Left ventricle myocardium inferior (tissue), 1 donor: ENCODE measurements around the gene TBR1. TPM values are rescaled to one million over a fixed set of nuclear protein-coding genes. Genes with fewer than 3 reads are reported as not detected.

ENCODE experiments used
- DNase-seq: peaks from one replicate; pipeline ENCODE4 v3.0.0-alpha.2; 2020
- H3K27ac ChIP-seq: fragments of 200-600 bp; replicated peaks from 2 replicates; pipeline ENCODE4 v1.8.0; 2021
- H3K27me3 ChIP-seq: fragments of 200-600 bp; 2 replicates; pipeline ENCODE4 v1.8.0; 2021; ENCODE audit warnings: low read depth
- H3K36me3 ChIP-seq: fragments of 200-600 bp; 2 replicates; pipeline ENCODE4 v1.8.0; 2021
- H3K4me1 ChIP-seq: fragments of 200-600 bp; 2 replicates; pipeline ENCODE4 v1.8.0; 2021
- H3K4me3 ChIP-seq: fragments of 200-600 bp; 2 replicates; pipeline ENCODE4 v1.8.0; 2021; ENCODE audit warnings: mild to moderate bottlenecking, moderate library complexity
- H3K9me3 ChIP-seq: fragments of 200-600 bp; replicated peaks from 2 replicates; pipeline ENCODE4 v1.8.0; 2021
- intact Hi-C: fragments of 100-400 bp; cut with micrococcal nuclease; formaldehyde crosslinking; loops from one replicate; pipeline ENCODE4 v1.11.0; 2022
- total RNA-seq: library from RNA; stranded (reverse); fragmentation: NEBNext Ultra II Directional; extraction: Animal tissue kit (Norgen Biotek cat#: 25700); gene quantifications from one replicate; pipeline ENCODE4 v1.2.1, GENCODE V29; 2021
- TF ChIP-seq, protein P1 (sequence below): fragments of 200-600 bp; IDR thresholded peaks from 2 replicates; pipeline ENCODE4 v1.8.0; 2021; ENCODE audit warnings: antibody characterized with exemption, mild to moderate bottlenecking, borderline replicate concordance
- donor health status: DM: no; HTN: yes; CAD: no; lungs with severe emphysema.

The TBR1 gene
- total RNA-seq, 1 donor from 2014 or later = not detected

DNA sequence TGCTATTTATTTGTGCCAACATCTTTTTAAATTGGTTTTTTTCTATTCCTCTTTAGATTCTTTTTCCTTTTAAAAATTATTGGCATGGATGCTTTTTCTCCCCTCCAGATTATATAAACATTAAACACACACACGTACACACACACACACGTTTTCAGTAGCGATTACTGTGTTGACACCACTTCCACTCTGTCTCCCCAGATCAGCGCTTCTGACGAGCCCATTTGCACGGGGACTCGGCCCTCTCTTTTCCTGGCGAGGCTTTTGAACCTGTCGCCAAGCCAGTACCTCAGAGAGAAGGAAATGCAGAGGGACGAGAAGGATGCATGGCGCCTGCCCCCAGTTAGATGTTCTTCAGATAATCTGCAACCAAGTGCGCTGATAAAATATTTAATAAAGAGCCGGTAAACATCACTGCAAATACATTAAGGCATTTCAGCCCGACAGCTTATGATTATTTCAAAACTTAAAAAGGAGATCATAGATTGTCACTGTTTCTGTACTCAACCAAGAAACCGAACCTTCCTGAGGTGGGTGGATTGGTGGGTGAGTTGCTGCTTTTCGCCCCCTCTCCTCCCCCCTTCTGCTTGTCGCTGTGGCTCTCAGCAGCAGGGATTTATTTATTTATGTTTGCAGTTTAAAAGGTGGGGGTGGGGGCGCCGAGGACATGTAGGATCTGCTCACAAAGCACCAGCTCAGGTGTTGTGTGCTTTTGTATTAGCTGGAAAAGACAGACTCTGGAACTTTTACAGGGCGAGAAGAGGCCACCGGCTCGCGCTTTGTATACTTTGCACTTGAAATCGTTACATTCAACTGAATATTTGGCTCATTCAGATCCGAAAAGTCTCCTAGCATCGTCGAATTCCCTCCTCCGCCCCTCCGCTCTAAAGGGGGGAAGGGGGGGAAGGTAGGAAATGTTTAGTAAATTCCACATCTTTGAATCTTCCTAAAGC lies 787 bp upstream of the TBR1 start:
- Histone ChIP-seq H3K4me3 (peak overlapping the region; percentile 67), H3K9me3 (no peaks in the 10 kb centered on the region), H3K4me1 (peaks cover 51% of the 10 kb centered on the region), H3K27me3 (peaks cover 70% of the 10 kb centered on the region), H3K27ac (no peak overlapping the region), H3K36me3 (no peaks in the 10 kb centered on the region)
- intact Hi-C loops = no loop called here
- TF ChIP-seq, protein P1, sequence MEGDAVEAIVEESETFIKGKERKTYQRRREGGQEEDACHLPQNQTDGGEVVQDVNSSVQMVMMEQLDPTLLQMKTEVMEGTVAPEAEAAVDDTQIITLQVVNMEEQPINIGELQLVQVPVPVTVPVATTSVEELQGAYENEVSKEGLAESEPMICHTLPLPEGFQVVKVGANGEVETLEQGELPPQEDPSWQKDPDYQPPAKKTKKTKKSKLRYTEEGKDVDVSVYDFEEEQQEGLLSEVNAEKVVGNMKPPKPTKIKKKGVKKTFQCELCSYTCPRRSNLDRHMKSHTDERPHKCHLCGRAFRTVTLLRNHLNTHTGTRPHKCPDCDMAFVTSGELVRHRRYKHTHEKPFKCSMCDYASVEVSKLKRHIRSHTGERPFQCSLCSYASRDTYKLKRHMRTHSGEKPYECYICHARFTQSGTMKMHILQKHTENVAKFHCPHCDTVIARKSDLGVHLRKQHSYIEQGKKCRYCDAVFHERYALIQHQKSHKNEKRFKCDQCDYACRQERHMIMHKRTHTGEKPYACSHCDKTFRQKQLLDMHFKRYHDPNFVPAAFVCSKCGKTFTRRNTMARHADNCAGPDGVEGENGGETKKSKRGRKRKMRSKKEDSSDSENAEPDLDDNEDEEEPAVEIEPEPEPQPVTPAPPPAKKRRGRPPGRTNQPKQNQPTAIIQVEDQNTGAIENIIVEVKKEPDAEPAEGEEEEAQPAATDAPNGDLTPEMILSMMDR = no peak
- DNase-seq = no peak

DNA sequence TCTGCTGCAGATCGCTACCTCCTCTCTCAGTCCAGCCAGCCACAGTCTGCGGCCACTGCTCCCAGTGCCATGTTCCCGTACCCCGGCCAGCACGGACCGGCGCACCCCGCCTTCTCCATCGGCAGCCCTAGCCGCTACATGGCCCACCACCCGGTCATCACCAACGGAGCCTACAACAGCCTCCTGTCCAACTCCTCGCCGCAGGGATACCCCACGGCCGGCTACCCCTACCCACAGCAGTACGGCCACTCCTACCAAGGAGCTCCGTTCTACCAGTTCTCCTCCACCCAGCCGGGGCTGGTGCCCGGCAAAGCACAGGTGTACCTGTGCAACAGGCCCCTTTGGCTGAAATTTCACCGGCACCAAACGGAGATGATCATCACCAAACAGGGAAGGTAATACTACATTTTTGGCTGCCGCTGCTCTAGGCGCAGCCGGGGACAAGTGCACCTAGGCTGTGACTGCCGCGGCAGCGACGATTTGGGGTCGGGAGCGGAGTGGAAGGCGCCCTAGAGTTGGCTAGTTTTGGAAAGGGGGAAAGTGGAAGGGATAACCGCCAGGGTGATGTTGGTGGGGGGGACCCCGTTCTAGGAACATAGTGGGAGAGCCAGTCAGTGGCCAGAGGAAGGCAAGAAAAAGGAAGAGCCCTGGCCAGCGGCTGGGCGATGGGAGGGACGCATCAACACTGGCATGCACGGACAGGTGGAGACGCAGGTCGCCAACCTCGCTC lies 776 bp downstream of the TBR1 start:
- intact Hi-C loops = no loop called here
- no peak for DNase-seq
- Histone ChIP-seq H3K27ac (no peak overlapping the region), H3K4me3 (peak overlapping the region; percentile 67), H3K36me3 (no peaks in the 10 kb centered on the region), H3K27me3 (peaks cover 85% of the 10 kb centered on the region), H3K4me1 (peaks cover 51% of the 10 kb centered on the region), H3K9me3 (no peaks in the 10 kb centered on the region)
- TF ChIP-seq, protein P1 = no peak

DNA sequence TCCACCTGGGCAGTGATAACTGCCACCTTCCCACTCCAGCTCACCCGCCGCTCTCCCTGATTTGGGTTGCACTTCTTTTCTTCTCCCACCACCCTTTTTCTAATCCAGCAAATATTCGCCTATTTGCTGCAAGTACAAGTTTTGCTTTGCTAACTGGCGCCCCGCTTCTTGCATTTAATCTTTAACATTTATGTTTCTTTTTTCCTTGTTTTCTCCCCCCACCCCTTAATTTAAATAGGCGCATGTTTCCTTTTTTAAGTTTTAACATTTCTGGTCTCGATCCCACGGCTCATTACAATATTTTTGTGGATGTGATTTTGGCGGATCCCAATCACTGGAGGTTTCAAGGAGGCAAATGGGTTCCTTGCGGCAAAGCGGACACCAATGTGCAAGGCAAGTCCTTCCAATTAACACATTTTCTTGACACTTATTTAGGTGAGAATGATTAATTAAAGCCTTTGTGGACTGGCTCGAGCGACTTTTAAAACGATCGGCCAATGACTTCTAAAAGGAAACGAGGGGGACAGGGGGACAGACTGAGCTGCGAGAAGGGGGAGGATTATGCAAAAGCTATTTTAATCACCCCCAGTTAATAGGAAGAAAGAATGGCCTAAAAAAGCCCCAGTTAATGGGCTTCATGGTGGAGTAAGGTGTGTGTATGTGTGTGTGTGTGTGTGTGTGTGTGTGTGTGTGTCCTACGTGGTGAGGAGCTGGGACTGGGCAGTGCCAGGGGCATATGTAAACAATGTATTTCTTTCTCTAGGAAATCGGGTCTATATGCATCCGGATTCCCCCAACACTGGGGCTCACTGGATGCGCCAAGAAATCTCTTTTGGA lies 1.6 kb downstream of the TBR1 start:
- Histone ChIP-seq H3K4me3 (peak overlapping the region; percentile 67), H3K9me3 (no peaks in the 10 kb centered on the region), H3K27ac (no peak overlapping the region), H3K4me1 (peaks cover 51% of the 10 kb centered on the region), H3K36me3 (no peaks in the 10 kb centered on the region), H3K27me3 (peaks cover 93% of the 10 kb centered on the region)
- intact Hi-C loops = no loop called here
- no peak for DNase-seq
- TF ChIP-seq, protein P1 = no peak

DNA sequence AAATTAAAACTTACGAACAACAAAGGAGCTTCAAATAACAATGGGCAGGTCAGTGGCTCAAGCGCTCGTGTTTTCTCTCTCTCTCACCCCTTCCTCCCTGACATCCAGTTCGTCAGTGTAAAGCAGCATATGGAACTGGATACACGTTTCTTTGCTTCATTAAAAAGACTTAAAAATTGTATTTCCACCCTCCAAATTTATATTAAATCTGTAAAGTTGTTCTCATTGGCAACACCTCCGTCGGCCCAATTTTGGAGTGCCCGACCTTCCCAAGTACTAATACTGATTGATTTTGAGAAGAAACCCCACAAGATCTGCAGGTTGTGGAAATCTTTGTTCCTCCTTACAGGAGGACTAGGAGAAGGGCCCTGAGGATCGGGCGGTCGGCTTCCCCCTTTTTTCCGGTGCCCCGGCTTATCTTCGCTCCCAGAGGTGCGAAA lies 2.2 kb downstream of the TBR1 start:
- H3K27me3 ChIP-seq = peaks cover 100% of the 10 kb centered on the region
- no peak for DNase-seq
- peaks cover 54% of the 10 kb centered on the region for H3K4me1 ChIP-seq
- no peaks in the 10 kb centered on the region for H3K36me3 ChIP-seq
- no peak overlapping the region for H3K27ac ChIP-seq
- TF ChIP-seq, protein P1 = no peak
- H3K9me3 ChIP-seq = no peaks in the 10 kb centered on the region
- intact Hi-C loops = no loop called here
- peak overlapping the region; percentile 40 for H3K4me3 ChIP-seq
